GM21723 (cell line): ENCODE measurements around the gene RAB11B.
A peak's percentile ranks its signal among the peaks of the same experiment; 100 is the strongest.
"Not testable (repeated sequence)": the region's sequence is repeated elsewhere in the genome, so short reads cannot be mapped to it uniquely, and the experiment has no call there.

ENCODE experiments used
- ATAC-seq: cut with Tn5 transposase; IDR thresholded peaks from one replicate; pipeline ENCODE4 v1.9.1; 2021; ENCODE audit warnings: mild to moderate bottlenecking, moderate library complexity; ENCODE audit not compliant: unreplicated experiment

Gene RAB11B

DNA sequence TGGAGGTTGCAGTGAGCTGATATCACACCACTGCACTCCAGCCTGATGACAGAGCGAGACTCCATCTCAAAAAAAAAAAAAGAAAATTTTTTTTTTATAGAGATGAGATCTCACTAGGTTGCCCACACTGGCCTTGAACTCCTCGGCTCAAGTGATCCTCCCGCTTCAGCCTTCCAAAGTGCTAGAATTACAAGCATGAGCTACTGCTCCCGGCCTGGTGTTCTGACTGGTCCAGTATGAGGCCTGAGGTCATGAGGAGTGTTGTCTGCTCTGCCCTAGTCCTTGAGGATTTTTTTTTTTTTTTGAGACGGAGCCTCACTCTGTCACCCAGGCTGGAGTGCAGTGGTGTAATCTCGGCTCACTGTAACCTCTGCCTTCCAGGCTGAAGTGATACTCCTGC, 35.2 kb downstream of the RAB11B start:
- not testable (repeated sequence) for ATAC-seq

DNA sequence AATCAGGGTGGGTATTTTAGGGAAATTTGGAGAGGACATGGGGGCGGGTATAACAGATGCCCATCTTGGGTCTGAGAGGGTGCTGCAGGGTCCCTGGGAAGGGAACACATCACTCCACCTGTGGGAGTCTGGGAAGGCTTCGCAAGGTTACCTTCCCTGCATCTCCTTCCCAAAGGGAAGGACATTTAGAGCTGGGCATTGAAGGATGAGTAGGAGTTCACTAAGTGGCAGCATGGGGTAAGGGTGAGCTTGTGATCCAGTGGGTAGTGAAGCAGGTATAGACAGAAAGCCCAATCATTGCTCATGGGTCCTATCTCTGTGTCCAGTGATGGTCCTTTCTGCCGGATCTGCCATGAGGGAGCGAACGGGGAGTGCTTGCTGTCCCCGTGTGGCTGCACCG, 36.1 kb downstream of the RAB11B start:
- ATAC-seq: no peak

DNA sequence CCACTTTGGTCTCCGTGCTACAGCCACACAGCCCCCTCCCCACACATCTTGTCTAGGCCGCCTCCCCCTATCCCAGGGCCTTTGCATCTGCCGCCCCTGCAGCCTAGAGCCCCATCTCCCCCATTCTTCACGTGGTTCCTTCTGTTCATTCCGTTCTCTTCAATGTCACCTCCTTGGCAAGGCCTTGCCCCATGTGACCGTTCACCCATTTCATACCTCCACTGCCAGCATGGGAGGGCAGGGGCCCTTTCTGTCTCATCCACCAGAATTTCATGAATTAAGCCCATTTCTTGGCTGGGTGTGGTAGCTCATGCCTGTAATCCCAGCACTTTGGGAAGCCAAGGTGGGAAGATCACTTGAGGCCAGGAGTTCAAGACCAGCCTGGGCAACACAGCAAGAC, 38.9 kb downstream of the RAB11B start:
- no peak for ATAC-seq

DNA sequence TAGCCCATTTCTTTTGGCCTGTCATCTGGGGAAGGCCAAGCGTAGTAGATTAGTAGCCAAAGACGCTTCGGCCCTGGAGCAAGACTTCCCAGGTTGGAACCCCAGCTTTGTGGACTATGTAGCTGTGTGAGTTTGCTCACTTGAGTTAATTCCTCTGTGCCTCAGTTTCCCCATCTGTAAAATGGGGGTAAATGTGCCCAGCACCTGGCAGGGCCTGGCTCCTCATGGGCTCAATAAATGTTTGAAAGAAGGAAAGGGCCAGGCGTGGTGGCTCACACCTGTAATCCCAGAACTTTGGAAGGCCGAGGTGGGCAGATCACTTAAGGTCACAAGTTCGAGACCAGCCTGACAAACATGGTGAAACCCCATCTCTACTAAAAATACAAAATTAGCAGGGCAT, 39.7 kb downstream of the RAB11B start:
- no peak for ATAC-seq

DNA sequence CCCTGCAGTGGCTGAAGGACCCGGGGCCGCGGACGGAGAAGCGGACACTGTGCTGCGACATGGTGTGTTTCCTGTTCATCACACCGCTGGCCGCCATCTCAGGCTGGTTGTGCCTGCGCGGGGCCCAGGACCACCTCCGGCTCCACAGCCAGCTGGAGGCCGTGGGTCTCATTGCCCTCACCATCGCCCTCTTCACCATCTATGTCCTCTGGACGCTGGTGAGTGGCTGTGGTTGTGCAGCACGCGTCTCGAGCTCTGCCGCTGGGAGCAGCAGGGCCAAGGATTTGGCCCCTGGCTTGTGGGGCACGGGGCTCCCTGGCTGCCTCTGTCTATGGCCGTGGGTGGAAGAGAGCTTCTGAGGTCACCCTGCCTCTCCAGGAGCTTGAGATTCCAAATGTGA, 40.5 kb downstream of the RAB11B start:
- ATAC-seq: no peak

DNA sequence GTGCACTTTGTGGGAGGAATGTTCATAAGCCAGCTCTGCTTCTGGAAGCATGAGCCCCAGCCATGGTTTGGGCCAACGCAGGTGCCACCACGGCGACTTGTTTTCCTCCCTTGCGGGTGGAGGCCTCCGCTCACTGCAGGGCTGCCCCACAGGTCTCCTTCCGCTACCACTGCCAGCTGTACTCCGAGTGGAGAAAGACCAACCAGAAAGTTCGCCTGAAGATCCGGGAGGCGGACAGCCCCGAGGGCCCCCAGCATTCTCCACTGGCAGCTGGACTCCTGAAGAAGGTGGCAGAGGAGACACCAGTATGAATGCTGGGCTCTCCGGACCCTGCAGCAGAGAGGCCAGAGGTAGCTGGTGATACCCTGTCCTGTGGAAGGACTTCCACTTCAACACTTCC, 48.1 kb downstream of the RAB11B start:
- no peak for ATAC-seq

DNA sequence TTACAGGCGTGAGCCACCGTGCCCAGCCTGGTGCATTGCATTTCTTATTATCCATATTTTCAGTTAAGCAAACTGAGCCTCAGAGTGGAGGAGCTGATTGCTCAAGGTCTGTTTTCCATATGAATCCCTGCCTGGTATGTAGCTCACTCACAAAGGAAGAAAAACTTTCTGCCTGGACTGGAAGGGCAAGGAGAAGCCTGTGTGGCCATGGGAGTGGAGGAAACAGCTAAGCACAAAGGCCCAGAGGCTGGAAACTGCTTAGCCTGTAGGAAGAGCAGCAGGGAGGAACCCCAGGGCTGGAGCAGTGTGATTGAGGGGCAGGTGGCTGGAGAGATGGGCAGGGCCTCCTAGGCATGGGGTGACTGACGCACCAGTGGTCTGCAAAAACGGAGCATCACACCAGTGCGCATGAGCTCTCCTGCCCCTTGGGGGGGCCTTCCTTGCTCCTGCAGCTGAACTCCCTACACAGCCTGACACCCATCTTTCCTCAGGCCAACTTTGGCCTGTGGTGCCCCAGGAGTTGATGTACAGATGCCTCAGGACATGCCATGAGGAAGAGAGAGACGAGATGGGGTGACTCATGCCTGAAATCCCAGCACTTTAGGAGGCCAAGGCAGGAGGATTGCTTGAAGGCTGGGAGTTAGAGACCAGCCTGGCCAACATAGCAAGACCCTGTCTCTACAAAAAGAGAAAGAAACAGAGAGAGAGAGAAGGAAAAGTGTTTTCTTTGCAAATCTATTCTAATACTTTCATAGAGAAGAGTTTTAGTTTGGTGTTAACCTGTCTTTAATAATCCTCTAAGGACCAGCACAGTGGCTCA, 51.8 kb downstream of the RAB11B start:
- ATAC-seq: no peak

DNA sequence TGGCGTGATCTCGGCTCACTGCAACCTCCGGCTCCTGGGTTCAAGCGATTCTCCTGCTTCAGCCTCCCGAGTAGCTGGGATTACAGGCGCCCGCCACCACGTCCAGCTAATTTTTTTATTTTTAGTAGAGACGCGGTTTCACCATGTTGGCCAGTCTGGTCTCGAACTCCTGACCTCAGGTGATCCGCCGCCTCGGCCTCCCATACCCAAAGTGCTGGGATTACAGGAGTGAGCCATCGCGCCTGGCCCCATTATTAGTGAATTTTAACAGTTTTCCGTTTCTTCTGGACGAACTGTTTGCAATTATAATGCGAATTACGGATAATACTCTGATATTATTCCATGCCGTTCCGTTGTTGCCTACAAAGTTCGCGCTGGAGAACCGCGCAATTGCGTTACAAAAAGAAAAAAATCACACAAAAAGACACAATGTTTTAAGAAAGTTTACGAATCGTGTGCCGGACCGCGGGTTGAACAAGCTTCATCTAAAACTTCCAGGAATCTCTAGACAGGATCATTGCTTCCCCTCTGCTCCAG, 54.0 kb downstream of the RAB11B start:
- not testable (repeated sequence) for ATAC-seq

DNA sequence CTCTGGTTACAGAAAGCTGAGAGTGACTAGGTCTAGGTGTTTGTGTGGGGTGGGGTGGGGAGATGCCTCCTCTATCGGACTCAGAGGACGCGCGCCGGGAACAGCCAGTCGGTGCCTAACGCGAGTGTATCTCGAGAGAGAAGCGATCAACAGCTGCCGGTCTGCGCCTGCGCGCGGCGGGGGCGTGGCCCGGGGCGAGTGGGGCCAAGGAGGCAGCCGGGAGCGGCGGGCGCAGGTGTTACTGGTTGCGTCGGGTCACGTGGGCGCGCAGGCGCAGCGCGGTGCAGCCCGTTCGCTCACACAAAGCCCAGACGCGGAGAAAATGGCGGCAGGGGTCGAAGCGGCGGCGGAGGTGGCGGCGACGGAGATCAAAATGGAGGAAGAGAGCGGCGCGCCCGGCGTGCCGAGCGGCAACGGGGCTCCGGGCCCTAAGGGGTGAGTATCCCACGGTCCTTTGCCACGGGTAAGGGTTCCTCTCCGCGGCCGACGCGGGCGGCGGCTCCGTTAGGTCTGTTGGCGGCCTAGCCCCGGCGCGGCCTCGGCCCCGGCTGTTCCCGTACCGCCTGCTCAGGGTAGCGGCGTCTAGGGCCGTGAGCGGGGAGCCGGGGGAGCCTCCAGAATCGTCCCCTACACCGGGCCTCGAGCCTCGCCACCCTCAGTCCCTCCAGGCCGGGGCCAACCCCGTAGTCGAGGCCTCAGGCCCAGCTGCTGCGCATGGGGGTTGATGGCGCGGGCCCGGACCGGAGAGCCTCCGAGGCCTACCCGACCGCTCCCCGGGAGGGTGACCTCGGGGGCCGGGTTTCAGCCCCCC, 54.7 kb downstream of the RAB11B start, which contains the start of gene HNRNPM:
Gene HNRNPM (plus strand): TSS at position 299 of the 811 bp plus-strand sequence. CDS start 24 bp downstream, at position 323.
- peak; percentile 79 for ATAC-seq

DNA sequence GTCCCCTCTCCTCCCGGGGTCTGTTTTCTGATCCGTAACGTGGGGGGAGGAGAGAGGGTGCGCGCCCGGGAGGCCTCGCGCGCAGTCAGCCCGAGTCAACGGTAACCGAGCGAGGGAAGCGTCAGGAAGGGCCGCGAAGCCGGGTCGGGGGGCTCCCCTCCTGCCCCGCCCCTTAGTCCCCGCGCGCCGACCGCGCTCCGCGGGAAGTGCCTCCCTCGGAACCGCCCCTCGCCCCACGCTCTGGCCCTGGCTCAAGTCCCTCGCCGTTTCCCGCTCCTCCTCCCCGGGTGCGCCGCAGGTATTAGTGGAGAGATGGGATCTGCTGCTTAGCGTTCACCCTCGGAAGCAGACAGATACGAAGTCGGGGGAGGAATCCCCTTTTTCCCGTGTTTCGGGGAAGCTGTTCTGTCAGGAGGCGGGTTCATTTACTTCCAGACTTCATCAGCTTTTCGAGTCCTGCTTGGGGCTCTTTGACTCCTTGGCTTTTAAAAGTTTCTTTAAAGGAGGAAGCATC, 55.4 kb downstream of the RAB11B start:
- peak; percentile 39 for ATAC-seq

DNA sequence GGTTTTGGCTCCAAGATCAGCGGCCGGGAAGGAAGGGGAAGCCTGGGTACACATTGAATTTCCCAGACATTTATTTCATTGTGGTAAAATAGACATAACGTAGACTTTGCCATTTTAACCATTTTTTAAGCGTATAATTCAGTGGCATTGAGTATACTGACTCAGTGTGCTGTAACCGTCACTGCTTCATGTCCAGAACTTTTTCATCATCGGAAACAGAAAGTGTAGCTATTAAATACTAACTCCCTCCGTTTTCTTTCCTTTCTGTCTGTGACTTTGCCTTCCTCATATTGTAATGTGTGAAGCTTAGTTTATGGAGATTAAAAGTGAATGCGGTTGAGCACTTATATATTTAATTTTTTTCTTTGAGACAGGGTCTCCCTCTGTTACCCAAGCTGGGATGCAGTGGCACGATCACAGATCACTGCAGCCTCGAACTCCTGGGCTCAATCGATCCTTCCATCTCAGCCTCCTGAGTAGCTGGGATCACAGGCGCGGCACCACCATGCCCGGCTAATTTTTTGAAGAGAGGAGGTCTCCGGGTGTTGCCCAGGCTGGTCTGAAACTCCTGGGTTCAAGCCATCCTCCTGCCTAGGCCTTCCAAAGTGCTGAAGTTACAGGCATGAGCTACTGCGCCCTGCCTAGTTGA, 56.0 kb downstream of the RAB11B start:
- no peak for ATAC-seq

DNA sequence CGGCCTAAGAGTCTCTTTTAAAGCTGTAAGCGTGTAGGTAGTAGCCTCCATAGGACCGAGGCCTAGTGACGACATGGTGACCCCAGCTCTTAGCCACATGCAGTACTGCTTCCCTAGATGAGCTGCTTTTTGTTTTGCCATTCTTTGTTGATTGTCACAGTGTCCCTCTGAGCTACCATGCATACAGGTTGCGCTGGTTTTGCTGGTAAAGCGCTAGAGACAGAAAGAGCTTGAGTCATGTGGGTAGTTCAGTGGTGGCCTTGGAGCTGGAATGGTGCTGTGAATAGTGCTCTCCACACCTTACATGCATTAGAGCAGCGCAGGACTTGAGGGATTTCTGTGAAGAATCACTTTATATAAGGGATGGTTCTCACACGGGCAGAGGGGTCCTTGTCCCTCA, 59.7 kb downstream of the RAB11B start:
- no peak for ATAC-seq

DNA sequence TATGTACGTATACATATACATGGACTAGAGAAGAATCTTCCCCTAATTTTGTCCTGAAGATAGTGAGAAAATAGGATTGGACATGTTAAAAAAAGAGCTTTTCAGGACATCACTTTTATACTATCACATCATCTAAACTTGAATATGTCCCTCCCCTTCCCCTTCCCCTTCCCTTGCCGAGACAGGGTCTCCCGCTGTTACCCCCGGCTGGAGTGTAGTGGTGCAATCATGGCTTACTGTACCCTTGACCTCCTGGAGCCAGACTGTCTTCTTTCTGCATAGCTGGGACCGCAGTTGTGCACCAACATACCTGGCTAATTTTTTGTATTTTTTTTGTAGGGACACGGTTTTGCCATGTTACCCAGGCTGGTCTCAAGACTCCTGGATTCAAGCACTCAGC, 61.2 kb downstream of the RAB11B start:
- no peak for ATAC-seq

DNA sequence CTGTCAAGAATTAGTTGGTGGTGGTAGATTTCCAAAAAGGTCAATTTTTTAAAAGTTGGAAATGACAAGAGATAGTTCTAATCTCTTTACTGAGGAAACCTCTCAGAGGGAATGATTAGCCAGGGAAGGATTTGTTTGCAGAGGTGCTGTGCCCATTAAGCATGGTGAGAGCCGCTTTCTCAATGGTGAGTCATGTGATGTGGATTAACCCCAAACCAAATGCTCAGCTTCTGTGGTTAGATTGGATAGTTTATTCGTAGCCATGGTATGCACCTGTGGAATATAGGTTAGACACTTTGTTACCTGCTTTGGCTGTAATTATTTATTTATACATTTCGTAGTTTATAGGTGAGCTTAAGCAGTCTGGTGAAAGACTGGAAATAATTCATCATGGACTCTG, 61.7 kb downstream of the RAB11B start:
- ATAC-seq: no peak

DNA sequence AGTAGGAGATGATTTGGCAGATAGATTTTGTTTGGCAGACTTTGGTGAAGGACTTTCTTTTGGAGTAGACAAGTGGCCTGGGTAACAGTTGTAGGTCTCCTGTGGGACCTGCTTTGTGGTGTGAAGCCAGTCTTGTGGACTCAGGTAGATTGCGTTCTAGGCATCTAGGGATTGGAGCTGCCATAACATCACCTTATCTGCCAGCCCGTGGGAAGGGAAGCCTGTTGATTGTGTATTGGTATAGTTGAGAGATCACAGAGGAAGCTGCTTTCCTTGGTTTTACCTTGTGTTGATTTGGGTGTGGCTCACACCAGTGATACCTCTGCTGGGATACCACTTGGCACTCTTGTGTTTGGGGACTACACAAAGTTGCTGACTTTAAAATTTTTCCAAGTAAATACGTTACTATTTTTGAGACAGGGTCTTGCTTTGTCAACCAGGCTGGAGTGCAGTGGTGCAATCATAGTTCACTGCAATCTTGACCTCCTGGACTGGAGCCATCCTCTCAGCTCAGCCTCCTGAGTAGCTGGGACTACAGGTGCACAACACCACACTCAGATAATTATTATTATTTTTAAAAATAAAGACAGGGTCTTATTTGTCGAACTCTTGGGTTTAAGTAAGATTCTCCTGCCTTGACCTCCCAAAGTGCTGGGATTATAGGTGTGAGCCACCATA, 62.4 kb downstream of the RAB11B start:
- ATAC-seq: no peak

DNA sequence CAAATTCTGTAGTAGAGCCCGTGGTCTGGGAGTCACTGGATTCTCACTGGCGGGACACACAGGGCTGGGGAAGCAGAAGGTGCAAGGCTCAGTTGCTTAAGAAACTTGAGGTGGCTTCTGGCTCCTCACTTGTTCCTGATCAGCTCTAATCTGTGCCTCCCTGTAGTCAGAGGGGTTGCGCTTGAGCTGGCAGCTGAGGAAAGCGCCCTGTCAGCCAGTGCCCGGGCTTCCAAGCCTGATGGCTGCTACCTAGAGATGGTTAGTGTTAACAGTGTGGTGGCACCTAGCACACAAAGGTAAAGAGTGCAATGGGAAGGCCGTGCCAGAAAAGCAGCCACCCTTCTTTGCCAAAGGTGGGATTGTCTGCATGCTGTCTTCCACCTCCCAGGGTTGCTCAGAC, 63.5 kb downstream of the RAB11B start:
- ATAC-seq: no peak
